Measurements from ENCODE around the gene PRR29.
A peak's percentile ranks its signal among the peaks of the same experiment; 100 is the strongest.

PRR29 gene

GRCh38 chr17:63985387-63986140, 12.6 kb upstream of the PRR29 start:
- peaks cover 33% of the 10 kb centered on the region for H3K4me1 Mint-ChIP-seq
- peak overlapping the region; percentile 75 for H3K27ac Mint-ChIP-seq
- no peaks in the 10 kb centered on the region for H3K27me3 Mint-ChIP-seq
- DNase-seq (peak; percentile 29), ATAC-seq (peak; percentile 22)
- H3K36me3 Mint-ChIP-seq (ENCODE audit: low read depth) = peaks cover 4% of the 10 kb centered on the region
- H3K9me3 Mint-ChIP-seq = peaks cover 13% of the 10 kb centered on the region
- no peak overlapping the region for H3K4me3 Mint-ChIP-seq

- DNase-seq (no peak), ATAC-seq (no peak)
- H3K36me3 Mint-ChIP-seq (ENCODE audit: low read depth) = peaks cover 3% of the 10 kb centered on the region
- no peak overlapping the region for H3K4me3 Mint-ChIP-seq
- peaks cover 39% of the 10 kb centered on the region for H3K4me1 Mint-ChIP-seq
- peaks cover 10% of the 10 kb centered on the region for H3K9me3 Mint-ChIP-seq
- peak overlapping the region; percentile 30 for H3K27ac Mint-ChIP-seq
- H3K27me3 Mint-ChIP-seq = peaks cover 3% of the 10 kb centered on the region
Measured at GRCh38 chr17:63986821-63987220, 11.3 kb upstream of the PRR29 start.

- H3K9me3 Mint-ChIP-seq = peaks cover 6% of the 10 kb centered on the region
- H3K27ac Mint-ChIP-seq = no peak overlapping the region
- peaks cover 3% of the 10 kb centered on the region for H3K27me3 Mint-ChIP-seq
- no peak overlapping the region for H3K4me3 Mint-ChIP-seq
- peaks cover 41% of the 10 kb centered on the region for H3K4me1 Mint-ChIP-seq
- DNase-seq = no peak
- no peaks in the 10 kb centered on the region for H3K36me3 Mint-ChIP-seq (ENCODE audit: low read depth)
- no peak for ATAC-seq
Measured at GRCh38 chr17:63987221-63988126, 10.7 kb upstream of the PRR29 start.

- Mint-ChIP-seq H3K27ac (no peak overlapping the region), H3K9me3 (no peaks in the 10 kb centered on the region), H3K4me1 (peaks cover 44% of the 10 kb centered on the region), H3K36me3 (ENCODE audit: low read depth) (no peaks in the 10 kb centered on the region), H3K27me3 (peaks cover 3% of the 10 kb centered on the region), H3K4me3 (no peak overlapping the region)
- DNase-seq (no peak), ATAC-seq (no peak)
Measured at GRCh38 chr17:63988127-63988478, 10.0 kb upstream of the PRR29 start.

GRCh38 chr17:63988741-63989621, 9.2 kb upstream of the PRR29 start:
- no peak overlapping the region for H3K27ac Mint-ChIP-seq

GRCh38 chr17:63989622-63990345, 8.4 kb upstream of the PRR29 start:
- ATAC-seq = no peak
- H3K4me1 Mint-ChIP-seq = peaks cover 45% of the 10 kb centered on the region

More at GRCh38 chr17:63988741-63989621, 9.2 kb upstream of the PRR29 start:
- H3K27me3 Mint-ChIP-seq = peaks cover 3% of the 10 kb centered on the region
- H3K4me3 Mint-ChIP-seq = no peak overlapping the region
- H3K9me3 Mint-ChIP-seq = no peaks in the 10 kb centered on the region
- ATAC-seq = no peak
- no peaks in the 10 kb centered on the region for H3K36me3 Mint-ChIP-seq (ENCODE audit: low read depth)
- peaks cover 50% of the 10 kb centered on the region for H3K4me1 Mint-ChIP-seq
- no peak for DNase-seq

GRCh38 chr17:63991611-63992010, 6.5 kb upstream of the PRR29 start:
- ATAC-seq (no peak), DNase-seq (no peak)
- peaks cover 3% of the 10 kb centered on the region for H3K27me3 Mint-ChIP-seq
- H3K4me3 Mint-ChIP-seq = no peak overlapping the region
- peak overlapping the region; percentile 45 for H3K27ac Mint-ChIP-seq
- H3K4me1 Mint-ChIP-seq = peaks cover 30% of the 10 kb centered on the region
- H3K9me3 Mint-ChIP-seq = no peaks in the 10 kb centered on the region
- H3K36me3 Mint-ChIP-seq (ENCODE audit: low read depth) = no peaks in the 10 kb centered on the region

More at GRCh38 chr17:63989622-63990345, 8.4 kb upstream of the PRR29 start:
- peaks cover 3% of the 10 kb centered on the region for H3K27me3 Mint-ChIP-seq
- H3K36me3 Mint-ChIP-seq (ENCODE audit: low read depth) = no peaks in the 10 kb centered on the region
- no peak overlapping the region for H3K4me3 Mint-ChIP-seq
- DNase-seq = no peak
- no peak overlapping the region for H3K27ac Mint-ChIP-seq
- no peaks in the 10 kb centered on the region for H3K9me3 Mint-ChIP-seq

GRCh38 chr17:63993368-63993985, 4.7 kb upstream of the PRR29 start:
- DNase-seq (no peak), ATAC-seq (peak; percentile 2)
- H3K36me3 Mint-ChIP-seq (ENCODE audit: low read depth) = no peaks in the 10 kb centered on the region
- peaks cover 3% of the 10 kb centered on the region for H3K27me3 Mint-ChIP-seq
- peaks cover 37% of the 10 kb centered on the region for H3K4me1 Mint-ChIP-seq
- no peak overlapping the region for H3K27ac Mint-ChIP-seq
- no peak overlapping the region for H3K4me3 Mint-ChIP-seq
- no peaks in the 10 kb centered on the region for H3K9me3 Mint-ChIP-seq

GRCh38 chr17:63995626-63996025, 2.5 kb upstream of the PRR29 start:
- H3K4me3 Mint-ChIP-seq = no peak overlapping the region
- peaks cover 3% of the 10 kb centered on the region for H3K27me3 Mint-ChIP-seq
- ATAC-seq = no peak
- peaks cover 39% of the 10 kb centered on the region for H3K4me1 Mint-ChIP-seq
- H3K27ac Mint-ChIP-seq = no peak overlapping the region
- no peaks in the 10 kb centered on the region for H3K9me3 Mint-ChIP-seq
- DNase-seq = no peak
- no peaks in the 10 kb centered on the region for H3K36me3 Mint-ChIP-seq (ENCODE audit: low read depth)

- DNase-seq (no peak), ATAC-seq (no peak)
- Mint-ChIP-seq H3K4me3 (no peak overlapping the region), H3K27me3 (peaks cover 1% of the 10 kb centered on the region), H3K36me3 (ENCODE audit: low read depth) (no peaks in the 10 kb centered on the region), H3K27ac (peak overlapping the region; percentile 13), H3K9me3 (no peaks in the 10 kb centered on the region), H3K4me1 (peaks cover 36% of the 10 kb centered on the region)
Measured at GRCh38 chr17:63996430-63997182, 1.5 kb upstream of the PRR29 start.

- Mint-ChIP-seq H3K4me1 (peaks cover 32% of the 10 kb centered on the region), H3K27ac (no peak overlapping the region), H3K9me3 (no peaks in the 10 kb centered on the region), H3K36me3 (ENCODE audit: low read depth) (no peaks in the 10 kb centered on the region), H3K27me3 (no peaks in the 10 kb centered on the region), H3K4me3 (peak overlapping the region; percentile 80)
- ATAC-seq (no peak), DNase-seq (no peak)
Measured at GRCh38 chr17:63997341-63998048, 656 bp upstream of the PRR29 start.

Measured in activated naive CD8-positive, alpha-beta T cell treated with anti-CD3 and anti-CD28 coated beads, Interleukin-2, amount 50 U/mL, for 24 hours (primary cell).